H1 (cell line): ENCODE results near the gene ZNF521. TPM values are rescaled to one million over a fixed set of nuclear protein-coding genes. Genes with fewer than 3 reads are reported as not detected.

Experiments used
- CTCF ChIA-PET: fragments of 300-600 bp; sonication (Branson Sonifier 250); formaldehyde crosslinking; loops from one replicate; lab custom pipeline; 2021; ENCODE audit not compliant: partially characterized antibody; lab: Charles Lee
- POLR2A ChIA-PET: fragments of 300-600 bp; sonication (Branson Sonifier 250); formaldehyde crosslinking; loops from one replicate; lab custom pipeline; 2021; ENCODE audit warnings: inconsistent platforms; ENCODE audit not compliant: partially characterized antibody; lab: Charles Lee
- DNase-seq, 2 experiments: peaks; one replicate each; pipeline versions ENCODE4 v3.0.0 to v3.0.0-alpha.2; 2010 to 2022; ENCODE audit warnings: low spot score in 2 of 2, low read depth in 1 of 2, mixed read lengths in 1 of 2
- FAIRE-seq: peaks from 2 replicates; lab custom pipeline; 2011; peaks lifted over from hg19 to GRCh38; lab: Jason Lieb, UNC
- H2AFZ ChIP-seq: 2 replicates; pipeline ENCODE4 v1.8.1; 2012; ENCODE audit warnings: low read length, inconsistent platforms
- H2AK5ac ChIP-seq: 2 replicates; pipeline ENCODE4 v1.6.1; 2013; ENCODE audit warnings: low read depth, low read length
- H2BK120ac ChIP-seq: replicated peaks from 2 replicates; pipeline ENCODE3; 2013; ENCODE audit warnings: low read depth, low read length, inconsistent platforms
- H2BK12ac ChIP-seq: 2 replicates; pipeline ENCODE4 v1.6.1; 2013; ENCODE audit warnings: low read depth, low read length
- H2BK15ac ChIP-seq: 2 replicates; pipeline ENCODE4 v1.6.1; 2013; ENCODE audit warnings: low read length
- H2BK20ac ChIP-seq: 2 replicates; pipeline ENCODE4 v1.6.1; 2013; ENCODE audit warnings: low read length
- H2BK5ac ChIP-seq: 2 replicates; pipeline ENCODE4 v1.6.1; 2013; ENCODE audit warnings: low read depth, low read length
- H3K14ac ChIP-seq: 2 replicates; pipeline ENCODE4 v1.6.1; 2013; ENCODE audit warnings: inconsistent platforms; ENCODE audit not compliant: insufficient read length
- H3K18ac ChIP-seq: 2 replicates; pipeline ENCODE4 v1.6.1; 2013; ENCODE audit warnings: low read length; ENCODE audit errors: extremely low read depth
- H3K23ac ChIP-seq: 2 replicates; pipeline ENCODE4 v1.6.1; 2013; ENCODE audit warnings: inconsistent platforms; ENCODE audit not compliant: insufficient read length
- H3K23me2 ChIP-seq: 2 replicates; pipeline ENCODE4 v1.6.1; 2013; ENCODE audit warnings: low read depth, low read length
- H3K27ac ChIP-seq: 2 replicates; pipeline ENCODE4 v1.6.1; 2011; ENCODE audit warnings: low read depth, low read length, inconsistent platforms
- H3K27me3 ChIP-seq, 4 experiments: replicated peaks in 1 of 4; 1 replicate in 1 of 4; 2 replicates in 3 of 4; pipeline versions ENCODE4 v1.6.1 to v1.8.1; 2011 to 2013; ENCODE audit warnings: low read length in 3 of 4, mild to moderate bottlenecking in 3 of 4, inconsistent platforms in 2 of 4, mixed read lengths in 2 of 4, moderate library complexity in 1 of 4; ENCODE audit not compliant: control insufficient read depth in 3 of 4, insufficient read depth in 3 of 4; ENCODE audit errors: extremely low read depth in 1 of 4
- H3K36me3 ChIP-seq, 4 experiments: 2 replicates each; pipeline versions ENCODE4 v1.6.1 to v1.8.1; 2011 to 2013; ENCODE audit warnings: mild to moderate bottlenecking in 4 of 4, low read length in 3 of 4, moderate library complexity in 2 of 4, control low read depth in 1 of 4, inconsistent platforms in 1 of 4; ENCODE audit not compliant: insufficient read depth in 4 of 4, control insufficient read depth in 2 of 4
- H3K4ac ChIP-seq: replicated peaks from 2 replicates; pipeline ENCODE3; 2013; ENCODE audit warnings: low read length, low read depth, mixed read lengths, inconsistent platforms; ENCODE audit not compliant: insufficient read length
- H3K4me1 ChIP-seq, 4 experiments: replicated peaks in 1 of 4; 1 replicate in 1 of 4; 2 replicates in 3 of 4; pipeline versions ENCODE4 v1.6.1 to v1.8.1; 2011 to 2013; ENCODE audit warnings: low read length in 3 of 4, inconsistent platforms in 2 of 4, mixed read lengths in 1 of 4; ENCODE audit not compliant: insufficient read depth in 4 of 4, control insufficient read depth in 3 of 4
- H3K4me2 ChIP-seq, 2 experiments: 2 replicates each; pipeline versions ENCODE4 v1.6.1 to v1.8.1; 2011 to 2013; ENCODE audit warnings: low read depth in 2 of 2, low read length in 2 of 2, control low read depth in 1 of 2, inconsistent platforms in 1 of 2, mild to moderate bottlenecking in 1 of 2; ENCODE audit not compliant: insufficient read depth in 1 of 2
- H3K4me3 ChIP-seq, 4 experiments: fragments of 200-600, 300-600 bp in 1 of 4; sonication (generic), shearing (Covaris generic), sonication (Bioruptor Twin) in 1 of 4; 2 replicates each; pipeline versions ENCODE4 v1.5.1 to v1.8.1; 2011 to 2016; ENCODE audit warnings: low read length in 4 of 4, low read depth in 3 of 4, control low read depth in 2 of 4, inconsistent platforms in 2 of 4, mild to moderate bottlenecking in 2 of 4, mixed read lengths in 1 of 4, moderate library complexity in 1 of 4; ENCODE audit not compliant: insufficient read depth in 2 of 4; ENCODE audit errors: extremely low read depth in 1 of 4
- H3K56ac ChIP-seq: replicated peaks from 2 replicates; pipeline ENCODE3; 2013; ENCODE audit warnings: low read depth, mild to moderate bottlenecking, mixed read lengths, low read length, inconsistent platforms; ENCODE audit not compliant: insufficient read length
- H3K79me1 ChIP-seq: 2 replicates; pipeline ENCODE4 v1.6.1; 2013; ENCODE audit warnings: low read depth, low read length, control low read depth
- H3K79me2 ChIP-seq, 2 experiments: 2 replicates each; pipeline versions ENCODE4 v1.6.1 to v1.8.1; 2012 to 2013; ENCODE audit warnings: low read length in 2 of 2, mild to moderate bottlenecking in 2 of 2, inconsistent platforms in 1 of 2; ENCODE audit not compliant: insufficient read depth in 2 of 2, control insufficient read depth in 1 of 2
- H3K9ac ChIP-seq, 4 experiments: replicated peaks in 1 of 4; 1 replicate in 1 of 4; 2 replicates in 3 of 4; pipeline versions ENCODE4 v1.6.1 to v1.8.1; 2011 to 2013; ENCODE audit warnings: low read depth in 3 of 4, low read length in 3 of 4, control low read depth in 2 of 4, mild to moderate bottlenecking in 2 of 4, moderate library complexity in 2 of 4, inconsistent platforms in 1 of 4; ENCODE audit errors: extremely low read depth in 1 of 4
- H3K9me3 ChIP-seq, 2 experiments: 2 replicates each; pipeline versions ENCODE4 v1.6.1 to v1.8.1; 2012 to 2013; ENCODE audit warnings: mild to moderate bottlenecking in 2 of 2, moderate library complexity in 2 of 2, control low read depth in 1 of 2, inconsistent platforms in 1 of 2, low read depth in 1 of 2, low read length in 1 of 2, mixed read lengths in 1 of 2; ENCODE audit not compliant: insufficient read depth in 2 of 2
- H4K20me1 ChIP-seq, 2 experiments: replicated peaks in 1 of 2; 2 replicates each; pipeline versions ENCODE3 to v1.8.1; 2011 to 2013; ENCODE audit warnings: inconsistent platforms in 2 of 2, low read length in 2 of 2, mild to moderate bottlenecking in 1 of 2; ENCODE audit not compliant: insufficient read depth in 2 of 2, control insufficient read depth in 1 of 2
- H4K5ac ChIP-seq: 2 replicates; pipeline ENCODE4 v1.6.1; 2013; ENCODE audit warnings: low read length, low read depth, mixed read lengths, inconsistent platforms; ENCODE audit not compliant: insufficient read length
- H4K8ac ChIP-seq: 2 replicates; pipeline ENCODE4 v1.8.0; 2013; ENCODE audit warnings: mild to moderate bottlenecking, moderate library complexity, low read length, inconsistent platforms; ENCODE audit not compliant: insufficient read depth; ENCODE audit errors: extremely low read depth
- H4K91ac ChIP-seq: replicated peaks from 2 replicates; pipeline ENCODE3; 2013; ENCODE audit warnings: low read length, mixed read lengths, inconsistent platforms; ENCODE audit not compliant: insufficient read length
- HDAC2 ChIP-seq, 2 experiments: fragments of 300-600 bp in 1 of 2; sonication (generic) in 1 of 2; IDR thresholded peaks; 2 replicates each; pipeline ENCODE4 v1.6.1; 2011 to 2012; ENCODE audit warnings: low read depth in 2 of 2, low read length in 2 of 2, mild to moderate bottlenecking in 2 of 2, moderate library complexity in 2 of 2, borderline replicate concordance in 1 of 2, inconsistent platforms in 1 of 2
- WGBS, 2 experiments: shearing (Covaris generic) in 1 of 2; methylation state at CpG; one replicate each; pipeline versions ENCODE4 v1.1.6 to v1.1.7; 2013 to 2015; ENCODE audit warnings: low lambda C conversion rate in 2 of 2, mixed read lengths in 2 of 2, inconsistent platforms in 1 of 2, low coverage in 1 of 2, missing lambda C conversion rate in 1 of 2; ENCODE audit not compliant: insufficient replicate concordance in 2 of 2, insufficient coverage in 1 of 2, insufficient read length in 1 of 2; ENCODE audit errors: extremely low coverage in 1 of 2, missing lambda C conversion rate in 1 of 2; 5-methylcytosine and 5-hydroxymethylcytosine counted together
- polyA plus RNA-seq, 7 experiments: library from polyadenylated mRNA; depleted of rRNA in 3 of 7; stranded (reverse) in 5 of 7; unstranded in 2 of 7; fragments of >200 nt in 5 of 7; fragments of 200-250 nt in 2 of 7; gene quantifications; 1 replicate in 5 of 7; 2 replicates in 1 of 7; 4 replicates in 1 of 7; pipeline versions ENCODE4 v1.2.1 to v1.2.3, GENCODE V29; 2011 to 2013; ENCODE audit warnings: missing spikeins in 2 of 7, mixed read lengths in 2 of 7
- total RNA-seq: library from RNA; stranded (reverse); fragmentation: NEBNext Ultra II Directional; extraction: Animal tissue kit (Norgen Biotek cat#: 25700); gene quantifications from 2 replicates; pipeline ENCODE4 v1.2.1, GENCODE V29; 2021

Gene ZNF521
- total and polyA plus RNA-seq, 2 of the 8 experiments (the other 6 are each of a cell fraction or from before 2014, with no cell fraction given) = 9.5 to 15.8 TPM

DNA sequence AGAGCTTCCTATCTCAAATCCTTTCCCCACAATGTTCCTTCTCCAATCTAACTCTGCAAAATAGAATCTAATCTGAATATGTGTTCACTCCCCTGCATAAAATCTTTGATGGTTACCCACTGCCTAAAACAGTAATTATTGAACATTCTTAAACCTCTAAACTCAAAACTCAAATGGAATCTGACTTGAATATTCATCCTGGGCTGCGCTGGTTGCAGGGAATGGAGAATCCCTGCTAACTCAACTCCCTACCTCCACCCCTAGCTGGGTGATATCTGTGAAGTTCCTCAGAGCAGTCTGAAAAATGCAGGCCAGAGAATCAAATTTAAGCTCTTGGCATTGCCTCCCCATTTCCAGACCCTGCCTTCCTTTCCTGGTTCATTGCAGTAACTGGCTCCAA lies 44.8 kb downstream of the ZNF521 start:
- Histone ChIP-seq H3K14ac (no peak overlapping the region), H3K4me3 (no peak overlapping the region), H4K91ac (no peak overlapping the region), H2BK20ac (no peak overlapping the region), H2AK5ac (no peak overlapping the region), H3K4me1 (no peaks in the 10 kb centered on the region), H3K23ac (no peak overlapping the region), H3K18ac (no peak overlapping the region), H3K56ac (no peak overlapping the region), H4K20me1 (peaks cover under 1 to 2% of the 10 kb centered on the region in 2 experiments), H3K4me2 (no peak overlapping the region), H3K9me3 (no peaks in the 10 kb centered on the region), H2BK5ac (no peak overlapping the region), H2BK12ac (no peak overlapping the region), H2BK120ac (no peak overlapping the region), H3K36me3 (no peaks in the 10 kb centered on the region; a peak in 1 of 8 replicates), H2AFZ (no peak overlapping the region), H3K9ac (no peak overlapping the region), H3K4ac (no peak overlapping the region), H3K79me1 (no peaks in the 10 kb centered on the region), H3K79me2 (no peaks in the 10 kb centered on the region), H3K27ac (no peak overlapping the region), H4K8ac (no peak overlapping the region), H2BK15ac (no peak overlapping the region), H3K23me2 (no peaks in the 10 kb centered on the region), H3K27me3 (no peaks in the 10 kb centered on the region), H4K5ac (no peak overlapping the region)
- ChIA-PET CTCF (no interaction called here), POLR2A (no interaction called here)
- 91% methylated on average over 1 of the region's 1 CpG; no CpG with 5 or more reads in 1 of the 2 experiments for WGBS, 2 experiments
- DNase-seq (no peak), FAIRE-seq (no peak)
- TF ChIP-seq HDAC2 (IDR thresholded peaks at IDR 0.05; ENCODE audit: borderline replicate concordance in 1 of 2, low read depth in 2 of 2, low read length in 2 of 2) = no peak
